ENCODE results near the gene ZBTB48.

Gene ZBTB48

GRCh38 chr1:6579374-6580118 lies at the start of gene ZBTB48:
TSS of gene ZBTB48 (plus strand) at chr1:6579994. CDS start at chr1:6580610, 616 bp downstream.
- Histone ChIP-seq H3K36me3 (ENCODE audit: insufficient read depth, low read length) (no peaks in the 10 kb centered on the region), H3K4me1 (ENCODE audit: control insufficient read depth, insufficient read depth, low read length, unreplicated experiment) (peaks cover 33% of the 10 kb centered on the region), H2AFZ (ENCODE audit: low read length, unreplicated experiment) (peak within 1 kb of the TSS; percentile 88), H3K27ac (ENCODE audit: low read depth, low read length) (peak within 1 kb of the TSS; percentile 50), H3K27me3 (ENCODE audit: insufficient read depth, low read length) (no peaks in the 10 kb centered on the region), H3K4me3 (ENCODE audit: low read depth, low read length) (peak within 1 kb of the TSS; percentile 94), H3K79me2 (ENCODE audit: control insufficient read depth, insufficient read depth, low read length, unreplicated experiment) (peaks cover 10% of the 10 kb centered on the region)

- H2AFZ ChIP-seq (ENCODE audit: low read length, unreplicated experiment): no peak overlapping the region
- no peak overlapping the region for H3K27ac ChIP-seq (ENCODE audit: low read depth, low read length)
- no peaks in the 10 kb centered on the region for H3K27me3 ChIP-seq (ENCODE audit: insufficient read depth, low read length)
- no peak overlapping the region for H3K4me3 ChIP-seq (ENCODE audit: low read depth, low read length)
- peaks cover 31% of the 10 kb centered on the region for H3K36me3 ChIP-seq (ENCODE audit: insufficient read depth, low read length)
- peaks cover 2% of the 10 kb centered on the region for H3K79me2 ChIP-seq (ENCODE audit: control insufficient read depth, insufficient read depth, low read length, unreplicated experiment)
- H3K4me1 ChIP-seq (ENCODE audit: control insufficient read depth, insufficient read depth, low read length, unreplicated experiment): no peaks in the 10 kb centered on the region
Measured at GRCh38 chr1:6530504-6531160, 49.2 kb upstream of the ZBTB48 start.

- H3K27ac ChIP-seq (ENCODE audit: low read depth, low read length): no peak overlapping the region
- H3K79me2 ChIP-seq (ENCODE audit: control insufficient read depth, insufficient read depth, low read length, unreplicated experiment): peaks cover 4% of the 10 kb centered on the region
- H3K4me1 ChIP-seq (ENCODE audit: control insufficient read depth, insufficient read depth, low read length, unreplicated experiment): no peaks in the 10 kb centered on the region
- H3K4me3 ChIP-seq (ENCODE audit: low read depth, low read length): no peak overlapping the region
- no peak overlapping the region for H2AFZ ChIP-seq (ENCODE audit: low read length, unreplicated experiment)
- H3K27me3 ChIP-seq (ENCODE audit: insufficient read depth, low read length): no peaks in the 10 kb centered on the region
- H3K36me3 ChIP-seq (ENCODE audit: insufficient read depth, low read length): peaks cover 28% of the 10 kb centered on the region
Measured at GRCh38 chr1:6531996-6532395, 47.8 kb upstream of the ZBTB48 start.

- no peaks in the 10 kb centered on the region for H3K27me3 ChIP-seq (ENCODE audit: insufficient read depth, low read length)
- H3K36me3 ChIP-seq (ENCODE audit: insufficient read depth, low read length): peaks cover 28% of the 10 kb centered on the region
- H3K79me2 ChIP-seq (ENCODE audit: control insufficient read depth, insufficient read depth, low read length, unreplicated experiment): peaks cover 9% of the 10 kb centered on the region
Measured at GRCh38 chr1:6534248-6534822, 45.5 kb upstream of the ZBTB48 start.

GRCh38 chr1:6535214-6535613 lies 44.6 kb upstream of the ZBTB48 start:
- no peak overlapping the region for H2AFZ ChIP-seq (ENCODE audit: low read length, unreplicated experiment)
- H3K36me3 ChIP-seq (ENCODE audit: insufficient read depth, low read length): peaks cover 28% of the 10 kb centered on the region
- no peak overlapping the region for H3K4me3 ChIP-seq (ENCODE audit: low read depth, low read length)
- H3K79me2 ChIP-seq (ENCODE audit: control insufficient read depth, insufficient read depth, low read length, unreplicated experiment): peaks cover 9% of the 10 kb centered on the region
- peaks cover 13% of the 10 kb centered on the region for H3K4me1 ChIP-seq (ENCODE audit: control insufficient read depth, insufficient read depth, low read length, unreplicated experiment)
- no peak overlapping the region for H3K27ac ChIP-seq (ENCODE audit: low read depth, low read length)
- no peaks in the 10 kb centered on the region for H3K27me3 ChIP-seq (ENCODE audit: insufficient read depth, low read length)

More at GRCh38 chr1:6534248-6534822, 45.5 kb upstream of the ZBTB48 start:
- H3K4me1 ChIP-seq (ENCODE audit: control insufficient read depth, insufficient read depth, low read length, unreplicated experiment): peaks cover 8% of the 10 kb centered on the region
- no peak overlapping the region for H3K4me3 ChIP-seq (ENCODE audit: low read depth, low read length)
- no peak overlapping the region for H3K27ac ChIP-seq (ENCODE audit: low read depth, low read length)
- no peak overlapping the region for H2AFZ ChIP-seq (ENCODE audit: low read length, unreplicated experiment)

GRCh38 chr1:6536291-6536690 lies 43.5 kb upstream of the ZBTB48 start:
- no peaks in the 10 kb centered on the region for H3K27me3 ChIP-seq (ENCODE audit: insufficient read depth, low read length)
- no peak overlapping the region for H2AFZ ChIP-seq (ENCODE audit: low read length, unreplicated experiment)
- peaks cover 13% of the 10 kb centered on the region for H3K4me1 ChIP-seq (ENCODE audit: control insufficient read depth, insufficient read depth, low read length, unreplicated experiment)
- H3K4me3 ChIP-seq (ENCODE audit: low read depth, low read length): no peak overlapping the region
- no peak overlapping the region for H3K27ac ChIP-seq (ENCODE audit: low read depth, low read length)
- H3K36me3 ChIP-seq (ENCODE audit: insufficient read depth, low read length): peaks cover 23% of the 10 kb centered on the region
- H3K79me2 ChIP-seq (ENCODE audit: control insufficient read depth, insufficient read depth, low read length, unreplicated experiment): peaks cover 9% of the 10 kb centered on the region

DNA sequence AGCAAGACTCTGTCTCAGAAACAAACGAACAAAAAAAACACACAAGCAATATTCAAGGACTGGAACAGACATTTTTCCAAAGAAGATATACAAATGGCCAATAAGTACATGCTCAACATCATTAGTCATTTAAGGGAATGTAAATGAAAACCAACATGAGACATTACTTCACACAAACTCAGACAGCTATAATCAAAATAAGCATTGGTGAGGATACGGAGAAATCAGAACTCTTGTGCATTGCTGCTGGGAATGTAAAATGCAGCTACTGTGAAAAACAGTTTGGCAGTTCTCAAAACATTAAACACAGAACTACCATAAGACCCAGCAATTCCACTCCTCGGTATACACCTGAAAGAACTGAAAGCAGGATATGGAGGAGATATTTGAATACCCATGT lies 40.8 kb upstream of the ZBTB48 start:
- H3K79me2 ChIP-seq (ENCODE audit: control insufficient read depth, insufficient read depth, low read length, unreplicated experiment): peaks cover 10% of the 10 kb centered on the region
- peaks cover 13% of the 10 kb centered on the region for H3K4me1 ChIP-seq (ENCODE audit: control insufficient read depth, insufficient read depth, low read length, unreplicated experiment)
- no peaks in the 10 kb centered on the region for H3K27me3 ChIP-seq (ENCODE audit: insufficient read depth, low read length)
- peaks cover 5% of the 10 kb centered on the region for H3K36me3 ChIP-seq (ENCODE audit: insufficient read depth, low read length)
- peak overlapping the region; percentile 55 for H3K27ac ChIP-seq (ENCODE audit: low read depth, low read length)
- 0 out of 2 replicates have a peak overlapping the region, but pooled peaks have one; percentile 27 for H3K4me3 ChIP-seq (ENCODE audit: low read depth, low read length)
- no peak overlapping the region for H2AFZ ChIP-seq (ENCODE audit: low read length, unreplicated experiment)

DNA sequence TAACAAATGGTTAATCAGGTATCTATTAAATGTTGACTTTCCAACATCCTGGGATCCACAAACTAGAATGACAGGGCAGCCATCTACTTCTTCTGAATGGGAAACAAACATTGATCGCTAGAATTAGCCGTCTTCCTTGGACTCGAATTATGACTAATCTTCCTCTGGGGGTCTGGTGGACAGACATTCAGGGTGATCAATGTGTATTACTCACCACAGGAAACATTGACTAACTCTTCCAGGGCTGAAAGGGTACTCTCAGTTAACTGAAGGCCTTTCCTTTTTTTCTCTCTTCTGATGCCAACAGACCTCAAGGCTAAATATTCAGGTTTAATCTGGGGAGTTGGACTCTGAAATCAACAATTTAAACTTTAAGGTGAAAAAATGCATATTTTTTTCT lies 35.0 kb upstream of the ZBTB48 start:
- Histone ChIP-seq H3K27ac (ENCODE audit: low read depth, low read length) (peak overlapping the region; percentile 84), H2AFZ (ENCODE audit: low read length, unreplicated experiment) (no peak overlapping the region), H3K27me3 (ENCODE audit: insufficient read depth, low read length) (no peaks in the 10 kb centered on the region), H3K36me3 (ENCODE audit: insufficient read depth, low read length) (peaks cover 22% of the 10 kb centered on the region), H3K79me2 (ENCODE audit: control insufficient read depth, insufficient read depth, low read length, unreplicated experiment) (peaks cover 4% of the 10 kb centered on the region), H3K4me3 (ENCODE audit: low read depth, low read length) (peak overlapping the region; percentile 34; the same call in 1 of the 2 replicates), H3K4me1 (ENCODE audit: control insufficient read depth, insufficient read depth, low read length, unreplicated experiment) (peaks cover 33% of the 10 kb centered on the region)

DNA sequence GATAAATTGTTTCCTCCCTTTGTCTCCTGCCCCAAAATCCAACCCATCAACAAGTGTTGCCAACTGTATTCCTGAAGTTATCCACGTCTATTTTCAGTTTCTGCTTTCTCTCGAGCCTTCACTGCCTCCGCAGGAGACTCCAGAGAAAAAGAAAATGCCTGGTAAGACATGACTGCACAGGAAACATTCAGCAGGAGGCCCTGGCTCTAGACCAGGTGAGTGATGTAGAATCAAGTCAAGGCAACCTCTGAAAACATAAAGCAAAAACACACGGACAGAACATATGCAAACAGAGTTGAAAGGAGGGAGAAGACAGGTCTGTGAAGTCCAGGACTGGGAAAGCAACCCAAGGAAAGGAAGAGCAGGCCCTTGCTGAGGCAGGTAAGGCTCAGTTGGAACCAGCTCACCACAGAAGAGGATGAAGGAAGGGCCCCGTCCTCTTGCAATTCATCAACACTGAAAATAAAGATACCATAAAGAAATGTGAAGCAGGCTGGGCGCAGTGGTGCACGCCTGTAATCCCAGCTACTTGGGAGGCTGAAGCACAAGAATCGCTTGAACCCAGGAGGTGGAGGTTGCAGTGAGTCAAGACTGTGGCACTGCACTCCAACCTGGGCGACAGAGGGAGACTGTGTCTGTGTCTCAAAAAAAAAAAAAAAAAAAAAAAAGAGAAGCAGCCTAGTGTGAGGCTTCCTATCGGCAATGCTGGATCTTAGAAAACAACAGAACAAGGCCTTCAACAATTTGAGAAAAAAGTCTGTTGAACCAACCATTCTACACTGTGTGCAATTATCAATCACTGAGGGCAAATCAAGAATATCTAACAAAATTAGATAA lies 34.3 kb upstream of the ZBTB48 start:
- peaks cover 22% of the 10 kb centered on the region for H3K36me3 ChIP-seq (ENCODE audit: insufficient read depth, low read length)
- no peak overlapping the region for H2AFZ ChIP-seq (ENCODE audit: low read length, unreplicated experiment)
- peak overlapping the region; percentile 34; the same call in 1 of the 2 replicates for H3K4me3 ChIP-seq (ENCODE audit: low read depth, low read length)

GRCh38 chr1:6546326-6546725 lies 33.5 kb upstream of the ZBTB48 start:
- peak overlapping the region; percentile 84 for H3K27ac ChIP-seq (ENCODE audit: low read depth, low read length)
- H3K36me3 ChIP-seq (ENCODE audit: insufficient read depth, low read length): peaks cover 22% of the 10 kb centered on the region

More for the DNA sequence above, 34.3 kb upstream of the ZBTB48 start:
- H3K27me3 ChIP-seq (ENCODE audit: insufficient read depth, low read length): no peaks in the 10 kb centered on the region
- H3K79me2 ChIP-seq (ENCODE audit: control insufficient read depth, insufficient read depth, low read length, unreplicated experiment): peaks cover 4% of the 10 kb centered on the region
- H3K27ac ChIP-seq (ENCODE audit: low read depth, low read length): peak overlapping the region; percentile 84
- H3K4me1 ChIP-seq (ENCODE audit: control insufficient read depth, insufficient read depth, low read length, unreplicated experiment): peaks cover 32% of the 10 kb centered on the region

More at GRCh38 chr1:6546326-6546725, 33.5 kb upstream of the ZBTB48 start:
- peaks cover 32% of the 10 kb centered on the region for H3K4me1 ChIP-seq (ENCODE audit: control insufficient read depth, insufficient read depth, low read length, unreplicated experiment)
- no peaks in the 10 kb centered on the region for H3K27me3 ChIP-seq (ENCODE audit: insufficient read depth, low read length)
- peaks cover 8% of the 10 kb centered on the region for H3K79me2 ChIP-seq (ENCODE audit: control insufficient read depth, insufficient read depth, low read length, unreplicated experiment)
- no peak overlapping the region for H2AFZ ChIP-seq (ENCODE audit: low read length, unreplicated experiment)
- H3K4me3 ChIP-seq (ENCODE audit: low read depth, low read length): no peak overlapping the region

Measured in ACC112 (cell line).